Panc1 (cell line): Measurements from ENCODE around the gene TGDS. TPM values are rescaled to one million over a fixed set of nuclear protein-coding genes. Genes with fewer than 3 reads are reported as not detected.

Experiments
- ATAC-seq: fragments of 200-7000 bp; cut with Tn5 transposase; 2 replicates; pipeline ENCODE4 v1.9.1; 2020; ENCODE audit warnings: mild to moderate bottlenecking, moderate library complexity
- BruUV-seq: library from RNA; stranded (reverse); fragments of 400-500 nt; replicated peaks from 2 replicates; lab custom pipeline; 2021; lab: Mats Ljungman, UMichigan
- CTCF ChIA-PET: fragments of 300-600 bp; sonication (Branson Sonifier 250); formaldehyde crosslinking; loops from one replicate; lab custom pipeline; 2022; ENCODE audit warnings: antibody characterized with exemption; lab: Charles Lee
- POLR2A ChIA-PET: fragments of 300-600 bp; sonication (Branson Sonifier 250); formaldehyde crosslinking; loops from one replicate; lab custom pipeline; 2022; ENCODE audit warnings: antibody characterized with exemption; lab: Charles Lee
- DNase-seq: peaks from one replicate; pipeline ENCODE4 v3.0.0-alpha.2; 2010; ENCODE audit warnings: low read depth, low spot score
- H3K27ac ChIP-seq: 2 replicates; pipeline ENCODE4 v1.5.1; 2011; ENCODE audit warnings: mild to moderate bottlenecking, low read length, inconsistent platforms
- H3K27me3 ChIP-seq: fragments of 200-500 bp; sonication (Bioruptor generic); 2 replicates; pipeline ENCODE4 v1.6.0; 2014; ENCODE audit warnings: low read length, inconsistent platforms; ENCODE audit not compliant: control insufficient read depth, insufficient read depth
- H3K36me3 ChIP-seq: fragments of 200-500 bp; sonication (Bioruptor generic); 2 replicates; pipeline ENCODE4 v1.5.1; 2014; ENCODE audit warnings: inconsistent platforms, mild to moderate bottlenecking, low read length, moderate library complexity; ENCODE audit not compliant: control insufficient read depth, insufficient read depth
- H3K4me1 ChIP-seq: 2 replicates; pipeline ENCODE4 v1.5.1; 2011; ENCODE audit warnings: inconsistent platforms, mild to moderate bottlenecking, low read length, moderate library complexity; ENCODE audit not compliant: control insufficient read depth, insufficient read depth
- H3K4me3 ChIP-seq, 2 experiments: 2 replicates each; pipeline ENCODE4 v1.5.1; 2011 to 2012; ENCODE audit warnings: low read depth in 2 of 2, low read length in 2 of 2, mild to moderate bottlenecking in 2 of 2, inconsistent platforms in 1 of 2, moderate library complexity in 1 of 2
- H3K9me3 ChIP-seq: fragments of 200-500 bp; sonication (Bioruptor generic); 2 replicates; pipeline ENCODE4 v1.5.1; 2014; ENCODE audit warnings: low read depth, mild to moderate bottlenecking, inconsistent platforms, low read length, moderate library complexity; ENCODE audit not compliant: control insufficient read depth, insufficient read depth
- POLR2AphosphoS5 ChIP-seq: IDR thresholded peaks from 2 replicates; pipeline ENCODE4 v1.6.1; 2012; ENCODE audit warnings: mild to moderate bottlenecking, low read depth, low read length, moderate library complexity
- SIN3A ChIP-seq: IDR thresholded peaks from 2 replicates; pipeline ENCODE4 v1.6.1; 2012; ENCODE audit warnings: low read depth, mild to moderate bottlenecking, low read length, moderate library complexity, borderline replicate concordance; ENCODE audit not compliant: insufficient read depth
- TCF7L2 ChIP-seq: IDR thresholded peaks from 2 replicates; pipeline ENCODE4 v1.6.1; 2011; ENCODE audit warnings: mild to moderate bottlenecking, low read depth, low read length, inconsistent platforms
- in situ Hi-C: cut with HindIII; loops from 2 replicates; pipeline ENCODE4 v1.10.0; 2016; ENCODE audit warnings: low sequenced_read_pairs, low pct_unique_long_range_greater_than_20kb
- intact Hi-C: fragments of 100-400 bp; cut with micrococcal nuclease; formaldehyde crosslinking; loops from one replicate; pipeline ENCODE4 v1.10.0; 2022; ENCODE audit not compliant: unreplicated experiment
- total RNA-seq: library from RNA; stranded (reverse); gene quantifications from one replicate; pipeline ENCODE4 v1.2.1, GENCODE V29; 2021; ENCODE audit not compliant: unreplicated experiment
- TF ChIP-seq, protein P1 (sequence below): fragments of 450-650 bp; IDR thresholded peaks from 2 replicates; pipeline ENCODE4 v1.5.1; 2017; ENCODE audit warnings: mild to moderate bottlenecking
- TF ChIP-seq, protein P2 (sequence below), 2 experiments: IDR thresholded peaks; 2 replicates each; pipeline ENCODE4 v1.6.1; 2011 to 2012; ENCODE audit warnings: low read depth in 2 of 2, control low read depth in 1 of 2, low read length in 1 of 2, mild to moderate bottlenecking in 1 of 2, moderate library complexity in 1 of 2; ENCODE audit not compliant: insufficient read depth in 1 of 2

TGDS gene
- total RNA-seq, 1 experiment from 2014 or later = 7.9 TPM

DNA sequence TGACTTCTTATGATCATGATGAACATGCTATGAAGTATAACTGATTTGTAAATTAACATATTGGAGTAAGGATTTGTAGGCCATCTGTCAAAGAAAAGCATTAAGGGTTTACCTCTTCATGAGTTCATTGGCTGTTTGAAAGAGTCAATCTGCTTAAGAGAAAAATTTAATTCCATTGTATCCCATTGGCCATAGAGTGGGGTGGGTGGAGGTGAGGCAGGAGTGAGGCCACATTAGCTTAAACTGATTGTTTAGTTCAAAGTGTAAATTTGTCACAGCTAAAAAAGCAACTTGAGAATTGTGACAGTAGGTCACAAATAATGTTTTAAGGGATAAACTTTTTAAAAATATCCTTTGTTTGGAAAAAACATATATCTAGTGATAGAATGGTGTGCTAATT is 17.1 kb upstream of the TGDS start:
- CTCF ChIA-PET = no interaction called here
- in situ Hi-C loops = no loop called here
- H3K36me3 ChIP-seq = peaks cover 25% of the 10 kb centered on the region

DNA sequence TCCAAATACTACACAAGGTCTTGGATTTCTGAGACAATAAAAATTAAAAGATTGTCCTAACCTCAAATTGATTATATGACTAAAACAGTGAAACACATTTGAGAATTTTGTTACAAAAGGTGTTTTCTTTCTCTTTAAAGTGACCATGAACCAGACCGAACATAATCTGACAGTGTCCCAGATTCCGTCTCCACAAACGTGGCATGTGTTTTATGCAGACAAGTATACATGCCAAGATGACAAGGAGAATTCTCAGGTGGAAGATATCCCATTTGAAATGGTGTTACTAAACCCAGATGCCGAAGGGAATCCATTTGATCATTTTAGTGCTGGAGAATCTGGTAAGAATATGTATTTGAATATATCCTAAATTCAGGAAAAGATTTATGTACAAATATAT is 16.1 kb upstream of the TGDS start:
- ChIA-PET POLR2A (no interaction called here), CTCF (no interaction called here)
- in situ Hi-C loops = no loop called here
- Histone ChIP-seq H3K9me3 (no peaks in the 10 kb centered on the region), H3K4me1 (no peaks in the 10 kb centered on the region), H3K27me3 (no peaks in the 10 kb centered on the region), H3K4me3 (no peak overlapping the region), H3K36me3 (peaks cover 30% of the 10 kb centered on the region), H3K27ac (no peak overlapping the region)
- no TSS peak for BruUV-seq
- intact Hi-C loops = no loop called here
- no peak for TF ChIP-seq SIN3A
- TF ChIP-seq TCF7L2 = no peak
- TF ChIP-seq, protein P1, sequence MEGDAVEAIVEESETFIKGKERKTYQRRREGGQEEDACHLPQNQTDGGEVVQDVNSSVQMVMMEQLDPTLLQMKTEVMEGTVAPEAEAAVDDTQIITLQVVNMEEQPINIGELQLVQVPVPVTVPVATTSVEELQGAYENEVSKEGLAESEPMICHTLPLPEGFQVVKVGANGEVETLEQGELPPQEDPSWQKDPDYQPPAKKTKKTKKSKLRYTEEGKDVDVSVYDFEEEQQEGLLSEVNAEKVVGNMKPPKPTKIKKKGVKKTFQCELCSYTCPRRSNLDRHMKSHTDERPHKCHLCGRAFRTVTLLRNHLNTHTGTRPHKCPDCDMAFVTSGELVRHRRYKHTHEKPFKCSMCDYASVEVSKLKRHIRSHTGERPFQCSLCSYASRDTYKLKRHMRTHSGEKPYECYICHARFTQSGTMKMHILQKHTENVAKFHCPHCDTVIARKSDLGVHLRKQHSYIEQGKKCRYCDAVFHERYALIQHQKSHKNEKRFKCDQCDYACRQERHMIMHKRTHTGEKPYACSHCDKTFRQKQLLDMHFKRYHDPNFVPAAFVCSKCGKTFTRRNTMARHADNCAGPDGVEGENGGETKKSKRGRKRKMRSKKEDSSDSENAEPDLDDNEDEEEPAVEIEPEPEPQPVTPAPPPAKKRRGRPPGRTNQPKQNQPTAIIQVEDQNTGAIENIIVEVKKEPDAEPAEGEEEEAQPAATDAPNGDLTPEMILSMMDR = no peak
- ATAC-seq (no peak), DNase-seq (no peak)

More for the DNA sequence above, 17.1 kb upstream of the TGDS start:
- POLR2A ChIA-PET = no interaction called here
- Histone ChIP-seq H3K9me3 (no peaks in the 10 kb centered on the region), H3K27me3 (no peaks in the 10 kb centered on the region), H3K27ac (no peak overlapping the region), H3K4me1 (no peaks in the 10 kb centered on the region), H3K4me3 (no peak overlapping the region)
- TF ChIP-seq SIN3A (no peak), TCF7L2 (no peak), POLR2AphosphoS5 (no peak)
- TF ChIP-seq, protein P1 = no peak
- TF ChIP-seq, protein P2, sequence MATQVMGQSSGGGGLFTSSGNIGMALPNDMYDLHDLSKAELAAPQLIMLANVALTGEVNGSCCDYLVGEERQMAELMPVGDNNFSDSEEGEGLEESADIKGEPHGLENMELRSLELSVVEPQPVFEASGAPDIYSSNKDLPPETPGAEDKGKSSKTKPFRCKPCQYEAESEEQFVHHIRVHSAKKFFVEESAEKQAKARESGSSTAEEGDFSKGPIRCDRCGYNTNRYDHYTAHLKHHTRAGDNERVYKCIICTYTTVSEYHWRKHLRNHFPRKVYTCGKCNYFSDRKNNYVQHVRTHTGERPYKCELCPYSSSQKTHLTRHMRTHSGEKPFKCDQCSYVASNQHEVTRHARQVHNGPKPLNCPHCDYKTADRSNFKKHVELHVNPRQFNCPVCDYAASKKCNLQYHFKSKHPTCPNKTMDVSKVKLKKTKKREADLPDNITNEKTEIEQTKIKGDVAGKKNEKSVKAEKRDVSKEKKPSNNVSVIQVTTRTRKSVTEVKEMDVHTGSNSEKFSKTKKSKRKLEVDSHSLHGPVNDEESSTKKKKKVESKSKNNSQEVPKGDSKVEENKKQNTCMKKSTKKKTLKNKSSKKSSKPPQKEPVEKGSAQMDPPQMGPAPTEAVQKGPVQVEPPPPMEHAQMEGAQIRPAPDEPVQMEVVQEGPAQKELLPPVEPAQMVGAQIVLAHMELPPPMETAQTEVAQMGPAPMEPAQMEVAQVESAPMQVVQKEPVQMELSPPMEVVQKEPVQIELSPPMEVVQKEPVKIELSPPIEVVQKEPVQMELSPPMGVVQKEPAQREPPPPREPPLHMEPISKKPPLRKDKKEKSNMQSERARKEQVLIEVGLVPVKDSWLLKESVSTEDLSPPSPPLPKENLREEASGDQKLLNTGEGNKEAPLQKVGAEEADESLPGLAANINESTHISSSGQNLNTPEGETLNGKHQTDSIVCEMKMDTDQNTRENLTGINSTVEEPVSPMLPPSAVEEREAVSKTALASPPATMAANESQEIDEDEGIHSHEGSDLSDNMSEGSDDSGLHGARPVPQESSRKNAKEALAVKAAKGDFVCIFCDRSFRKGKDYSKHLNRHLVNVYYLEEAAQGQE (IDR thresholded peaks at IDR 0.05; ENCODE audit: insufficient read depth in 1 of 2, low read depth in 2 of 2, low read length in 1 of 2) = no peak
- ATAC-seq = no peak
- BruUV-seq = no TSS peak
- no peak for DNase-seq
- intact Hi-C loops = no loop called here
